Endodermal cell (in vitro differentiated cells): ENCODE data around the gene RANBP1. TPM values are rescaled to one million over a fixed set of nuclear protein-coding genes. Genes with fewer than 3 reads are reported as not detected.
A peak's percentile ranks its signal among the peaks of the same experiment; 100 is the strongest.

Source experiments
- DNase-seq: peaks from one replicate; pipeline ENCODE4 v3.0.0-alpha.2; 2017
- H3K27ac ChIP-seq: 2 replicates; pipeline ENCODE4 v1.5.1; 2013; ENCODE audit warnings: mild to moderate bottlenecking, low read depth, low read length, moderate library complexity
- H3K27me3 ChIP-seq: 2 replicates; pipeline ENCODE4 v1.6.1; 2013; ENCODE audit warnings: mild to moderate bottlenecking, low read length, moderate library complexity; ENCODE audit not compliant: insufficient read depth, control insufficient read depth, poor library complexity, severe bottlenecking
- H3K36me3 ChIP-seq: 2 replicates; pipeline ENCODE4 v1.7.0; 2013; ENCODE audit warnings: mild to moderate bottlenecking, low read length, moderate library complexity; ENCODE audit not compliant: control insufficient read depth, insufficient read depth
- H3K4me1 ChIP-seq: one replicate; pipeline ENCODE4 v1.7.0; 2013; ENCODE audit warnings: low read length; ENCODE audit not compliant: control insufficient read depth, insufficient read depth
- H3K4me3 ChIP-seq: 2 replicates; pipeline ENCODE4 v1.5.1; 2013; ENCODE audit warnings: mild to moderate bottlenecking, low read length, moderate library complexity
- H3K9ac ChIP-seq: 2 replicates; pipeline ENCODE4 v1.6.1; 2013; ENCODE audit warnings: mild to moderate bottlenecking, low read length, moderate library complexity; ENCODE audit not compliant: poor library complexity, severe bottlenecking; ENCODE audit errors: extremely low read depth
- H3K9me3 ChIP-seq: 2 replicates; pipeline ENCODE4 v1.6.1; 2013; ENCODE audit warnings: mild to moderate bottlenecking, low read length, moderate library complexity; ENCODE audit not compliant: control insufficient read depth
- H3K27ac Mint-ChIP-seq: 2 replicates; pipeline ENCODE4 v1.8.0; 2020; ENCODE audit warnings: mixed read lengths
- H3K27me3 Mint-ChIP-seq: 2 replicates; pipeline ENCODE4 v1.8.0; 2021; ENCODE audit warnings: mild to moderate bottlenecking, mixed read lengths; ENCODE audit not compliant: insufficient read depth
- H3K36me3 Mint-ChIP-seq: 2 replicates; pipeline ENCODE4 v1.8.0; 2020; ENCODE audit warnings: low read depth, mixed read lengths
- H3K4me1 Mint-ChIP-seq: 2 replicates; pipeline ENCODE4 v1.8.0; 2020; ENCODE audit warnings: mixed read lengths
- H3K4me3 Mint-ChIP-seq: 2 replicates; pipeline ENCODE4 v1.8.0; 2020; ENCODE audit warnings: mild to moderate bottlenecking, moderate library complexity, mixed read lengths
- H3K9me3 Mint-ChIP-seq: 2 replicates; pipeline ENCODE4 v1.8.0; 2020; ENCODE audit warnings: mild to moderate bottlenecking, mixed read lengths
- CTCF ChIP-seq: fragments of 200-600 bp; sonication (generic); conservative IDR thresholded peaks from 2 replicates; pipeline ENCODE4 v1.5.0; 2021; ENCODE audit warnings: antibody characterized with exemption, mild to moderate bottlenecking
- WGBS, 2 experiments: methylation state at CpG; one replicate each; pipeline versions ENCODE4 v1.1.5 to v1.1.7; 2013; ENCODE audit warnings: missing lambda C conversion rate in 2 of 2, mixed read lengths in 1 of 2; ENCODE audit not compliant: insufficient coverage in 1 of 2, insufficient read length in 1 of 2; 5-methylcytosine and 5-hydroxymethylcytosine counted together
- total RNA-seq, 2 donors: library from RNA; stranded (reverse); fragmentation: NEBNext Ultra II Directional in 1 of 2; extraction: Animal tissue kit (Norgen Biotek cat#: 25700) in 1 of 2; gene quantifications; 2 replicates in 1 of 2; 3 replicates in 1 of 2; pipeline ENCODE4 v1.2.1, GENCODE V29; 2021

RANBP1 gene
- total RNA-seq, 2 donors from 2014 or later, result 320 to 415 TPM

- H3K4me1 ChIP-seq, result no peaks in the 10 kb centered on the region
- no peaks in the 10 kb centered on the region for H3K9me3 Mint-ChIP-seq
- H3K9me3 ChIP-seq, result peaks cover 7% of the 10 kb centered on the region
- no peak overlapping the region for H3K27ac Mint-ChIP-seq
- H3K27ac ChIP-seq, result no peak overlapping the region
- WGBS, 2 experiments, result 94 to 98% methylated on average over 5 to 6 of the region's 6 CpGs
- no peaks in the 10 kb centered on the region for H3K27me3 ChIP-seq
- H3K27me3 Mint-ChIP-seq, result no peaks in the 10 kb centered on the region
- H3K4me3 Mint-ChIP-seq, result no peak overlapping the region
- peaks cover 89% of the 10 kb centered on the region for H3K36me3 Mint-ChIP-seq
- H3K9ac ChIP-seq, result no peak overlapping the region
- no peak overlapping the region for H3K4me3 ChIP-seq
- H3K36me3 ChIP-seq, result peaks cover 79% of the 10 kb centered on the region
- no peaks in the 10 kb centered on the region for H3K4me1 Mint-ChIP-seq
- no peak for TF ChIP-seq CTCF
- DNase-seq, result no peak
These were observed 16.7 kb upstream of the RANBP1 start for GRCh38 chr22:20099099-20099711.

GRCh38 chr22:20101638-20102037, 14.3 kb upstream of the RANBP1 start:
- H3K9ac ChIP-seq, result no peak overlapping the region
- no peaks in the 10 kb centered on the region for H3K4me1 Mint-ChIP-seq
- peaks cover 79% of the 10 kb centered on the region for H3K36me3 ChIP-seq
- no peak overlapping the region for H3K4me3 Mint-ChIP-seq
- H3K27ac Mint-ChIP-seq, result no peak overlapping the region
- no peaks in the 10 kb centered on the region for H3K9me3 Mint-ChIP-seq
- H3K27ac ChIP-seq, result no peak overlapping the region
- no peaks in the 10 kb centered on the region for H3K27me3 ChIP-seq
- DNase-seq, result no peak
- H3K27me3 Mint-ChIP-seq, result no peaks in the 10 kb centered on the region
- WGBS, 2 experiments, result 91 to 93% methylated on average over 3 to 8 of the region's 8 CpGs
- H3K9me3 ChIP-seq, result peaks cover 1% of the 10 kb centered on the region
- peaks cover 78% of the 10 kb centered on the region for H3K36me3 Mint-ChIP-seq
- no peak for TF ChIP-seq CTCF
- H3K4me1 ChIP-seq, result no peaks in the 10 kb centered on the region
- no peak overlapping the region for H3K4me3 ChIP-seq

- H3K27ac Mint-ChIP-seq, result no peak overlapping the region
- no peaks in the 10 kb centered on the region for H3K9me3 Mint-ChIP-seq
- no peaks in the 10 kb centered on the region for H3K4me1 ChIP-seq
- H3K27me3 ChIP-seq, result no peaks in the 10 kb centered on the region
- H3K4me1 Mint-ChIP-seq, result no peaks in the 10 kb centered on the region
- peak; percentile 66 for TF ChIP-seq CTCF
- no peaks in the 10 kb centered on the region for H3K27me3 Mint-ChIP-seq
- H3K9ac ChIP-seq, result no peak overlapping the region
- no peaks in the 10 kb centered on the region for H3K9me3 ChIP-seq
- peaks cover 77% of the 10 kb centered on the region for H3K36me3 Mint-ChIP-seq
- H3K4me3 Mint-ChIP-seq, result no peak overlapping the region
- peaks cover 79% of the 10 kb centered on the region for H3K36me3 ChIP-seq
- H3K27ac ChIP-seq, result no peak overlapping the region
- 96 to 100% methylated on average over 8 to 12 of the region's 12 CpGs for WGBS, 2 experiments
- no peak overlapping the region for H3K4me3 ChIP-seq
- no peak for DNase-seq
These were observed 13.6 kb upstream of the RANBP1 start for GRCh38 chr22:20102203-20102780.
